SK-N-SH (cell line): ENCODE results near the gene KIAA0513.

Source experiments
- EP300 ChIP-seq, 2 experiments: IDR thresholded peaks; 2 replicates each; pipeline versions ENCODE4 v1.4.0 to v1.6.1; 2012; ENCODE audit warnings: borderline replicate concordance in 1 of 2, low read depth in 1 of 2, low read length in 1 of 2
- EZH2phosphoT487 ChIP-seq: fragments of 200-600 bp; sonication (generic); IDR thresholded peaks from 2 replicates; pipeline ENCODE4 v1.6.1; 2017; ENCODE audit warnings: low read depth, mixed run types, mild to moderate bottlenecking, antibody characterized with exemption, moderate library complexity, borderline replicate concordance
- GATA2 ChIP-seq: sonication (generic); formaldehyde crosslinking; IDR thresholded peaks from 2 replicates; pipeline ENCODE4 v1.5.0; 2020; ENCODE audit warnings: mild to moderate bottlenecking, missing genetic modification reagents
- MAX ChIP-seq: IDR thresholded peaks from 2 replicates; pipeline ENCODE4 v1.4.0; 2012; ENCODE audit warnings: low read depth
- POLR2AphosphoS5 ChIP-seq: IDR thresholded peaks from 2 replicates; pipeline ENCODE4 v1.6.1; 2012; ENCODE audit warnings: low read depth, low read length
- RAD21 ChIP-seq: IDR thresholded peaks from 2 replicates; pipeline ENCODE4 v1.6.1; 2012; ENCODE audit warnings: mild to moderate bottlenecking, low read length
- RCOR1 ChIP-seq: fragments of 150-350 bp; IDR thresholded peaks from 2 replicates; pipeline ENCODE4 v1.6.1; 2017; ENCODE audit warnings: antibody characterized with exemption, low read length
- SMC3 ChIP-seq: IDR thresholded peaks from 2 replicates; pipeline ENCODE4 v1.6.1; 2012; ENCODE audit warnings: low read depth, low read length, improper control_type of control experiment
- TAF1 ChIP-seq: IDR thresholded peaks from 2 replicates; pipeline ENCODE4 v1.6.1; 2012; ENCODE audit warnings: low read depth, mild to moderate bottlenecking, low read length, moderate library complexity, borderline replicate concordance
- YY1 ChIP-seq: IDR thresholded peaks from 2 replicates; pipeline ENCODE4 v1.4.0; 2012; ENCODE audit warnings: low read depth, mild to moderate bottlenecking
- TF ChIP-seq, protein P1 (sequence below): fragments of 200-600 bp; sonication (generic); IDR thresholded peaks from 2 replicates; pipeline ENCODE4 v1.6.1; 2017; ENCODE audit warnings: antibody characterized with exemption, mild to moderate bottlenecking, moderate library complexity
- TF ChIP-seq, protein P2 (sequence below): IDR thresholded peaks from 2 replicates; pipeline ENCODE4 v1.6.1; 2012; ENCODE audit warnings: mild to moderate bottlenecking, low read depth, low read length, moderate library complexity

DNA sequence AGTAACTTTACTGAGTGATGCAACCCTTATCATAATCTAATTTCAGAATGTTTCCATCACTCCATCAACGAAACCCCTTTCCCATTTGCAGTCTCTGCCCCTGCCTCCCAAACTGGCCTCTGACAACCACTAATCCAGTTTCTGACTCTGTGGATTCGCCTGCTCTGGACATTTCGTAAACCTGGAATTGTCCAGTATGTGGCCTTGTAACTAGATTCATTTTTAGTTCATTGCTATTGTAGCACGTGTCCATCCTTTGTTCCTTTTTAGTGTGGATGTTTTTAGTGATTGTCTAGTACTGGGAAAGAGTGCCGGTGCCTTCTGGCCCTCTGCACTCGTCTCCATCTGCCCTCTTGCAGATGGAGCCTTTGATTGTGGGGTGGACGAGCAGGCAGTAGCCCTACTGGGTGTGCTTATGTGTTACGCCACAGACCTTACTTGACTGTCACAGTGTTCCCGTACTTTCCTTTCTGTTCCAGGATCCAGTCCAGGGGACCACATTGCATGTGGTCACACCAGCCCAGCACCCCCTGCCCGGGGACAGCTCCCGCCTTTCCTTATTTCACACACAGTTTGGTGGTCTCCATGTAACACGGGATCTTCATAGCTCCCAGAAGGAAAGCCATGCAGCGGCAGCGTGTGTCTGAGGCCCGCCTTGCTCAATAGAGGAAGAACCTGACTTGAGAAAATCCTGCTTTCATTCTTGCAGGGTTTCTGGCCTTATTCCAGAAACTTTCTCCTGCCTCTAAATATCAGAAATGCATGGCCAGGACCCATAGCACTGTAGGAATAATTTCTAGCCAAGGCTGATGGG lies 8.8 kb downstream of the KIAA0513 start:
- TF ChIP-seq, protein P1, sequence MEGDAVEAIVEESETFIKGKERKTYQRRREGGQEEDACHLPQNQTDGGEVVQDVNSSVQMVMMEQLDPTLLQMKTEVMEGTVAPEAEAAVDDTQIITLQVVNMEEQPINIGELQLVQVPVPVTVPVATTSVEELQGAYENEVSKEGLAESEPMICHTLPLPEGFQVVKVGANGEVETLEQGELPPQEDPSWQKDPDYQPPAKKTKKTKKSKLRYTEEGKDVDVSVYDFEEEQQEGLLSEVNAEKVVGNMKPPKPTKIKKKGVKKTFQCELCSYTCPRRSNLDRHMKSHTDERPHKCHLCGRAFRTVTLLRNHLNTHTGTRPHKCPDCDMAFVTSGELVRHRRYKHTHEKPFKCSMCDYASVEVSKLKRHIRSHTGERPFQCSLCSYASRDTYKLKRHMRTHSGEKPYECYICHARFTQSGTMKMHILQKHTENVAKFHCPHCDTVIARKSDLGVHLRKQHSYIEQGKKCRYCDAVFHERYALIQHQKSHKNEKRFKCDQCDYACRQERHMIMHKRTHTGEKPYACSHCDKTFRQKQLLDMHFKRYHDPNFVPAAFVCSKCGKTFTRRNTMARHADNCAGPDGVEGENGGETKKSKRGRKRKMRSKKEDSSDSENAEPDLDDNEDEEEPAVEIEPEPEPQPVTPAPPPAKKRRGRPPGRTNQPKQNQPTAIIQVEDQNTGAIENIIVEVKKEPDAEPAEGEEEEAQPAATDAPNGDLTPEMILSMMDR = no peak
- TF ChIP-seq MAX (no peak), EZH2phosphoT487 (no peak), POLR2AphosphoS5 (no peak), YY1 (no peak), TAF1 (no peak), RAD21 (no peak), SMC3 (no peak), GATA2 (CRISPR knock-in tag) (no peak), EP300 (IDR thresholded peaks at IDR 0.05; ENCODE audit: borderline replicate concordance in 1 of 2, low read depth in 1 of 2, low read length in 1 of 2) (no peak), RCOR1 (no peak)
- TF ChIP-seq, protein P2, sequence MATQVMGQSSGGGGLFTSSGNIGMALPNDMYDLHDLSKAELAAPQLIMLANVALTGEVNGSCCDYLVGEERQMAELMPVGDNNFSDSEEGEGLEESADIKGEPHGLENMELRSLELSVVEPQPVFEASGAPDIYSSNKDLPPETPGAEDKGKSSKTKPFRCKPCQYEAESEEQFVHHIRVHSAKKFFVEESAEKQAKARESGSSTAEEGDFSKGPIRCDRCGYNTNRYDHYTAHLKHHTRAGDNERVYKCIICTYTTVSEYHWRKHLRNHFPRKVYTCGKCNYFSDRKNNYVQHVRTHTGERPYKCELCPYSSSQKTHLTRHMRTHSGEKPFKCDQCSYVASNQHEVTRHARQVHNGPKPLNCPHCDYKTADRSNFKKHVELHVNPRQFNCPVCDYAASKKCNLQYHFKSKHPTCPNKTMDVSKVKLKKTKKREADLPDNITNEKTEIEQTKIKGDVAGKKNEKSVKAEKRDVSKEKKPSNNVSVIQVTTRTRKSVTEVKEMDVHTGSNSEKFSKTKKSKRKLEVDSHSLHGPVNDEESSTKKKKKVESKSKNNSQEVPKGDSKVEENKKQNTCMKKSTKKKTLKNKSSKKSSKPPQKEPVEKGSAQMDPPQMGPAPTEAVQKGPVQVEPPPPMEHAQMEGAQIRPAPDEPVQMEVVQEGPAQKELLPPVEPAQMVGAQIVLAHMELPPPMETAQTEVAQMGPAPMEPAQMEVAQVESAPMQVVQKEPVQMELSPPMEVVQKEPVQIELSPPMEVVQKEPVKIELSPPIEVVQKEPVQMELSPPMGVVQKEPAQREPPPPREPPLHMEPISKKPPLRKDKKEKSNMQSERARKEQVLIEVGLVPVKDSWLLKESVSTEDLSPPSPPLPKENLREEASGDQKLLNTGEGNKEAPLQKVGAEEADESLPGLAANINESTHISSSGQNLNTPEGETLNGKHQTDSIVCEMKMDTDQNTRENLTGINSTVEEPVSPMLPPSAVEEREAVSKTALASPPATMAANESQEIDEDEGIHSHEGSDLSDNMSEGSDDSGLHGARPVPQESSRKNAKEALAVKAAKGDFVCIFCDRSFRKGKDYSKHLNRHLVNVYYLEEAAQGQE = peak; percentile 62; the same call in 1 of the 2 replicates
